GM04504 (cell line): ENCODE data around the gene TNKS1BP1.

ENCODE experiments used
- DNase-seq: peaks from one replicate; pipeline ENCODE4 v3.0.0-alpha.2; 2012; ENCODE audit warnings: low read depth

Gene TNKS1BP1

GRCh38 chr11:57251037-57251436 is 73.7 kb downstream of the TNKS1BP1 start:
- no peak for DNase-seq
